SK-N-MC (cell line): ENCODE results near the gene TMEM236.

ENCODE experiments used
- EZH2 ChIP-seq: fragments of 200-600 bp; sonication (generic); IDR thresholded peaks from one replicate; pipeline ENCODE4 v1.6.1; 2017; ENCODE audit warnings: antibody characterized with exemption
- FOXP2 ChIP-seq: optimal IDR thresholded peaks from 2 replicates; pipeline ENCODE3; 2011; ENCODE audit warnings: mild to moderate bottlenecking, moderate library complexity; ENCODE audit not compliant: insufficient read depth; ENCODE audit errors: extremely low read length, control extremely low read depth
- POLR2AphosphoS5 ChIP-seq: IDR thresholded peaks from 2 replicates; pipeline ENCODE4 v1.6.1; 2012; ENCODE audit warnings: mild to moderate bottlenecking, low read depth, low read length, borderline replicate concordance

DNA sequence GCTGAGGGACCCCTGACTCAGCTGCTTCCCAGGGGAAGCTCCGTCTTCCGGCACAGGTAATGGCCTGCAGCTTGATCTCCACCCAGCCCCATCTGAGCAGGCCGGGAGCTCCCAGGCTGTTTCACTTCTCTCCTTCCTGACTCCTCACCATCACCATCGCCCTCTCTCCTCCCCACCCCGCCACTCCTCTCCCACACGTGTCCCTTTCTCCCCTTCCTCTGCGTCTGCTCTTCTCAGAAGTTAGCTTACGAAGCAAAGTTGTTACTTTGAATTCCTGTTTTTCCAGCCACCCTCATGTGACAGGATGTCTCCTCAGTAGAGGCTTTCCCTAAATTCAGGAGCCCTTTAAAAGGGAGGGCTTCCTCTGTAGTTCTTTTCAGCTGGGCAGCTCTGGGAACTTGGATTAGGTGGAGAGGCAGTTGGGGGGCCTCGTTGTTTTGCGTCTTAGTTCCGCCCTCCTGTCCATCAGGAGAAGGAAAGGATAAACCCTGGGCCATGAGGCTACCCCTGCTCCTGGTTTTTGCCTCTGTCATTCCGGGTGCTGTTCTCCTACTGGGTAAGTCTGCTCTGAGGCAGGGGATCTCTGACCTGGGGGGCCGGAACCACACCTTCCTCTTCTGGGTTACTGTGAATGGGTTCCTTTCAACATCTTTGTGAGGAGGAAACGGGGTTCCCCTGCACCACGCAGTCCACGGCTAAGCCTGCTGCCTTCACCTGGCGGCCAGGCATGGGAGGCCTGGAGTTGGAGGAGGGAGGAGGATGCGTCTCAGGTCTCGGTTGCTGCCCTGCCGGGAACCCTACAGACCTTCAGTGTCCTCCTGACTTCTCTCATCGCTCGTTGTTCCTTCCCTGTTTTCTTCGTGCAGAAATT, 57.2 kb downstream of the TMEM236 start, which contains the start of gene MRC1:
- TF ChIP-seq POLR2AphosphoS5 (no peak), EZH2 (no peak), FOXP2 (no peak)
